Measurements from ENCODE around the gene STK32A.

- TF ChIP-seq CTCF (IDR thresholded peaks at IDR 0.05): no peak
- no peak for TF ChIP-seq EP300 (IDR thresholded peaks at IDR 0.05)
Observed at GRCh38 chr5:147411359-147412319, 176.8 kb downstream of the STK32A start.
